ENCODE results near the gene NAPA. TPM values are rescaled to one million over a fixed set of nuclear protein-coding genes. Genes with fewer than 3 reads are reported as not detected.

Gene NAPA
- total and polyA plus RNA-seq, 8 donors = 106 to 131 (median 119) TPM

- intact Hi-C loops (cut with DNase I) = no loop called here
- peak in 1 of 4 donors; percentile 49 for DNase-seq
These were observed 39.4 kb downstream of the NAPA start for GRCh38 chr19:47475465-47475864.

GRCh38 chr19:47473336-47473735, 41.5 kb downstream of the NAPA start:
- H3K27ac ChIP-seq = no peak overlapping the region
- H3K27me3 ChIP-seq = peaks cover 19 to 56% of the 10 kb centered on the region in 2 donors
- ATAC-seq = no peak
- no peaks in the 10 kb centered on the region for H3K4me1 ChIP-seq
- no peak overlapping the region for H3K4me3 ChIP-seq
- no peak for TF ChIP-seq CTCF (IDR thresholded peaks at IDR 0.05)
- intact Hi-C loops (cut with DNase I) = no loop called here
- no peaks in the 10 kb centered on the region for H3K36me3 ChIP-seq
- H3K9me3 ChIP-seq = no peaks in the 10 kb centered on the region
- peak in 1 of 4 donors; percentile 48 for DNase-seq

More at GRCh38 chr19:47475465-47475864, 39.4 kb downstream of the NAPA start:
- H3K4me3 ChIP-seq = no peak overlapping the region
- no peaks in the 10 kb centered on the region for H3K36me3 ChIP-seq
- no peak for ATAC-seq
- no peak for TF ChIP-seq CTCF (IDR thresholded peaks at IDR 0.05)
- H3K27me3 ChIP-seq = peaks cover 12 to 35% of the 10 kb centered on the region in 2 donors
- no peak overlapping the region for H3K27ac ChIP-seq
- H3K4me1 ChIP-seq = no peaks in the 10 kb centered on the region
- H3K9me3 ChIP-seq = no peaks in the 10 kb centered on the region

GRCh38 chr19:47471733-47472457, 43.0 kb downstream of the NAPA start, which contains the start of gene SLC8A2:
Gene SLC8A2, minus strand, starts transcription at chr19:47471893. Its CDS starts 5,490 bp downstream, at chr19:47466403.
- Histone ChIP-seq H3K27me3 (peaks cover 19 to 70% of the 10 kb centered on the region in 2 donors), H3K36me3 (no peaks in the 10 kb centered on the region), H3K4me1 (no peaks in the 10 kb centered on the region), H3K9me3 (no peaks in the 10 kb centered on the region), H3K27ac (no peak within 1 kb of the TSS), H3K4me3 (no peak within 1 kb of the TSS)
- intact Hi-C loops (cut with DNase I) = no loop called here
- TF ChIP-seq CTCF (IDR thresholded peaks at IDR 0.05) = no peak
- DNase-seq (peak; percentile 50 to 90 (median 74)), ATAC-seq (peak; percentile 83)

GRCh38 chr19:47471381-47471732, 43.5 kb downstream of the NAPA start:
- Histone ChIP-seq H3K4me1 (no peaks in the 10 kb centered on the region), H3K9me3 (no peaks in the 10 kb centered on the region), H3K27ac (no peak overlapping the region), H3K36me3 (no peaks in the 10 kb centered on the region), H3K27me3 (peaks cover 19 to 76% of the 10 kb centered on the region in 2 donors), H3K4me3 (no peak overlapping the region)
- intact Hi-C loops (cut with DNase I) = no loop called here
- DNase-seq (peak in 1 of 4 donors; percentile 56), ATAC-seq (no peak)
- no peak for TF ChIP-seq CTCF (IDR thresholded peaks at IDR 0.05)

GRCh38 chr19:47470447-47471195, 44.2 kb downstream of the NAPA start:
- peaks cover 19 to 83% of the 10 kb centered on the region in 2 donors for H3K27me3 ChIP-seq
- no peaks in the 10 kb centered on the region for H3K9me3 ChIP-seq
- intact Hi-C loops (cut with DNase I) = no loop called here
- H3K4me1 ChIP-seq = no peaks in the 10 kb centered on the region
- H3K36me3 ChIP-seq = no peaks in the 10 kb centered on the region
- peak in 1 of 4 donors; percentile 39 for DNase-seq
- no peak for TF ChIP-seq CTCF (IDR thresholded peaks at IDR 0.05)
- H3K4me3 ChIP-seq = no peak overlapping the region
- no peak for ATAC-seq
- H3K27ac ChIP-seq = no peak overlapping the region

Data from left lung (tissue), 10 donors.